A673 (cell line): ENCODE measurements around the gene KLRK1. TPM values are rescaled to one million over a fixed set of nuclear protein-coding genes. Genes with fewer than 3 reads are reported as not detected.
"Not testable (repeated sequence)": the region's sequence is repeated elsewhere in the genome, so short reads cannot be mapped to it uniquely, and the experiment has no call there.

Source experiments
- BruUV-seq: library from RNA; stranded (reverse); fragments of 400-500 nt; replicated peaks from 2 replicates; lab custom pipeline; 2021; lab: Mats Ljungman, UMichigan
- CTCF ChIA-PET: fragments of 300-600 bp; sonication (Branson Sonifier 250); formaldehyde crosslinking; loops from one replicate; lab custom pipeline; 2022; ENCODE audit warnings: antibody characterized with exemption; lab: Charles Lee
- POLR2A ChIA-PET: fragments of 300-600 bp; sonication (Branson Sonifier 250); formaldehyde crosslinking; loops from one replicate; lab custom pipeline; 2022; ENCODE audit warnings: antibody characterized with exemption; ENCODE audit not compliant: low non-redundant PET; lab: Charles Lee
- DNase-seq: peaks from one replicate; pipeline ENCODE4 v3.0.0-alpha.2; 2015; ENCODE audit warnings: low spot score
- H3K27ac ChIP-seq: fragments of 200-600 bp; sonication (generic); 2 replicates; pipeline ENCODE4 v1.5.1; 2016; ENCODE audit warnings: mixed run types, low read depth, mild to moderate bottlenecking, mixed read lengths, antibody characterized with exemption, low read length; ENCODE audit not compliant: poor library complexity, severe bottlenecking
- H3K27me3 ChIP-seq: fragments of 200-600 bp; sonication (generic); replicated peaks from 2 replicates; pipeline ENCODE4 v1.6.1; 2017; ENCODE audit warnings: mixed run types, low read depth, mild to moderate bottlenecking, mixed read lengths, antibody characterized with exemption, low read length; ENCODE audit not compliant: insufficient read depth, poor library complexity
- H3K36me3 ChIP-seq: fragments of 200-600 bp; sonication (generic); 2 replicates; pipeline ENCODE4 v1.6.1; 2016; ENCODE audit warnings: mixed run types, mild to moderate bottlenecking, mixed read lengths, antibody characterized with exemption, low read length; ENCODE audit not compliant: insufficient read depth, poor library complexity, severe bottlenecking
- H3K4me1 ChIP-seq: fragments of 200-600 bp; sonication (generic); 2 replicates; pipeline ENCODE4 v1.6.1; 2017; ENCODE audit warnings: mixed run types, mild to moderate bottlenecking, mixed read lengths, antibody characterized with exemption, low read length; ENCODE audit not compliant: insufficient read depth, poor library complexity, severe bottlenecking
- H3K4me3 ChIP-seq: fragments of 200-600 bp; sonication (generic); 2 replicates; pipeline ENCODE4 v1.5.1; 2016; ENCODE audit warnings: low read depth, mixed run types, mild to moderate bottlenecking, mixed read lengths, low read length; ENCODE audit not compliant: poor library complexity, severe bottlenecking
- H3K9me3 ChIP-seq: fragments of 200-600 bp; sonication (generic); 2 replicates; pipeline ENCODE4 v1.6.1; 2016; ENCODE audit warnings: mixed run types, low read depth, mild to moderate bottlenecking, mixed read lengths, antibody characterized with exemption, low read length; ENCODE audit not compliant: poor library complexity, severe bottlenecking
- CTCF ChIP-seq: fragments of 300-800, 200-600 bp; sonication (generic); conservative IDR thresholded peaks from 2 replicates; pipeline ENCODE4 v1.5.1; 2017; ENCODE audit warnings: low read depth, mild to moderate bottlenecking, antibody characterized with exemption, low read length, moderate library complexity, mixed read lengths
- EZH2 ChIP-seq: fragments of 200-600 bp; sonication (generic); IDR thresholded peaks from 2 replicates; pipeline ENCODE4 v1.6.1; 2017; ENCODE audit warnings: borderline replicate concordance, low read depth, mild to moderate bottlenecking, mixed read lengths, antibody characterized with exemption, low read length; ENCODE audit not compliant: poor library complexity, severe bottlenecking
- intact Hi-C: fragments of 100-400 bp; cut with micrococcal nuclease; formaldehyde crosslinking; loops from one replicate; pipeline ENCODE4 v1.10.0; 2022; ENCODE audit not compliant: unreplicated experiment
- total RNA-seq: library from RNA; stranded (reverse); gene quantifications from 2 replicates; pipeline ENCODE4 v1.2.3, GENCODE V29; 2021

The KLRK1 gene
- total RNA-seq, 1 experiment from 2014 or later, result not detected

- Histone ChIP-seq H3K36me3 (no peaks in the 10 kb centered on the region), H3K4me1 (peaks cover 6% of the 10 kb centered on the region), H3K4me3 (no peak overlapping the region), H3K9me3 (no peaks in the 10 kb centered on the region), H3K27me3 (no peaks in the 10 kb centered on the region), H3K27ac (no peak overlapping the region)
- no peak for DNase-seq
- TF ChIP-seq EZH2, result no peak
- no peak for TF ChIP-seq CTCF
- no TSS peak for BruUV-seq
- CTCF ChIA-PET, result no interaction called here
- intact Hi-C loops, result no loop called here
- POLR2A ChIA-PET, result no interaction called here
Measured at GRCh38 chr12:10369557-10370415, 20.1 kb downstream of the KLRK1 start.

DNA sequence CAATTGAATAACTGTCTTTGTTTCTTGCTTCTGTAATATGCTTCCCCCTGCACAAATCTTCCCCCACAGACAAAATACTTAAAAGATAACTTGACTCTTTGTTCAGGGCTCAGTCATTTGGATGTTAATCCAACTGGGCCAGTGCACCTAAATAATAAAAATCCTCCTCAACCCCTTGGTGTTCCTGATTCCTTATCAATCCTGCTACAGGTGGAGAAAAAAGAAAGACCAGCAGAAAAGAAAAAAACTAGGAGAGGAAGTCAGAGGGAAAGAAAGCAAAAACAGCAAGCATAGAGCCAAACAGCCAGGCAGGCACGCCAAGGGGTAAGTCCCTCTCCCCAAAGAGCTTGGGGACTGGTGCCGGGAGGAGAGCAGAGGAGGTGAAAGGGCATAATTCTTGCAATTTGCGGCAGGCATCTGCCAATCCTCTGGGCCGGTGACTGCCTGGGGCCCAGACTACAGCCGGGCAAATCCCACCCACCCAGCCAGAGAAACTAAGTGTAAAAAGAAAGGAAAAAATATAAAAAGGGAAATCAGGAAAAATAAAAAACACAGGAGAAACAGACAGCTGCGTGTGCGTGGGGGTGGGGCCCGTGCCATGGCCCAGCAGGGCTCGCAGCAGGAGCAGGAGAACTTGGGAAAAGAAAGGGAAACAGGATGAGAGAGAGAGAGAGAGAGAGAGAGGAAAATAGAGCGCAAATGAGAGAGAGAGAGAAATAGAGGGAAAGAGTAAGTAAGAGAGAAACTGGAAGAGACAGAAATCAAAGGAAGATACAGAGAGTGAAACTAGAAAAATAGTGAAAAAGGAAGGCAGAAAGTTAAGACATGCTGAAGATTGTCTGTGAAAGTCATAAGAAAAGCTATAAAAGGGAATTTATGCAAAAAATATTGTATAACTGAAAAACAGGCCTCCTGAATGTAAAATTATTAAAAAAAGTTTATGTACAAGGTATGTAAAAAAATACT lies 21.4 kb downstream of the KLRK1 start:
- Histone ChIP-seq H3K27ac (no peak overlapping the region), H3K27me3 (no peaks in the 10 kb centered on the region), H3K4me3 (no peak overlapping the region), H3K36me3 (no peaks in the 10 kb centered on the region), H3K4me1 (peaks cover 13% of the 10 kb centered on the region), H3K9me3 (no peaks in the 10 kb centered on the region)
- intact Hi-C loops, result no loop called here
- POLR2A ChIA-PET, result no interaction called here
- no TSS peak for BruUV-seq
- CTCF ChIA-PET, result no interaction called here
- TF ChIP-seq CTCF (no peak), EZH2 (no peak)
- no peak for DNase-seq

- not testable (repeated sequence) for H3K27ac ChIP-seq
Measured at GRCh38 chr12:10367714-10368113, 22.1 kb downstream of the KLRK1 start.

More at GRCh38 chr12:10367714-10368113, 22.1 kb downstream of the KLRK1 start:
- peaks cover 20% of the 10 kb centered on the region for H3K4me1 ChIP-seq
- H3K36me3 ChIP-seq, H3K27me3 ChIP-seq, DNase-seq, BruUV-seq, H3K9me3 ChIP-seq, intact Hi-C loops, POLR2A ChIA-PET, CTCF ChIA-PET, H3K4me3 ChIP-seq: not testable (repeated sequence)
